ENCODE data around the gene MBD1. TPM values are rescaled to one million over a fixed set of nuclear protein-coding genes. Genes with fewer than 3 reads are reported as not detected.

MBD1 gene
- total and polyA plus RNA-seq, 2 of the 13 experiments (the other 11 are each of a cell fraction or from before 2014, with no cell fraction given), result 25.5 to 28.6 TPM

DNA sequence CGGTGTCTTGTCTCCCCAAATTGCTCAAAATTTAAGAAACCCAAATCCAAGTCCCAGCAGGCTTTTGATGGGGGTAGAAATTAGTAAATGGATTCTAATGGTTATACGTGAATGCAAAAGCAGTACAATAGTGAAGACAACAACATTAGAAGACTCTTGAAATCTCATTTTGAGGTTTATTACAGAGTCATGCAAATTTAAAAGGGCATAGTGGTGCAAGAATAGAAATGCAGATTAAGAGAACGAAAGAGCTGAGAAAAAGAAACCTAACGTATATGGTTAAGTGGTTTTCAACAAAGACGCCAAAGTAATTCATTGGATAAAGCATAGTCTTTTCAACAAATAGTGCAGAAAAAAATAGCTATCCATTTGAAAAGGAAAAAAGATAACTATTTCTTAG is 39.4 kb upstream of the MBD1 start:
- FAIRE-seq, result no peak
- Histone ChIP-seq H3K36me3 (replicated peaks in 1 of 2; ENCODE audit: control insufficient read depth in 1 of 2, insufficient read depth in 2 of 2, low read length in 2 of 2) (no peaks in the 10 kb centered on the region), H3K9me3 (ENCODE audit: low read length) (no peaks in the 10 kb centered on the region), H3K4me1 (ENCODE audit: insufficient read depth, low read length) (no peaks in the 10 kb centered on the region), H3K4me3 (replicated peaks in 1 of 3; ENCODE audit: insufficient read depth in 1 of 3, low read depth in 2 of 3, low read length in 3 of 3) (no peak overlapping the region), H4K20me1 (ENCODE audit: insufficient read depth, low read length) (no peaks in the 10 kb centered on the region), H3K79me2 (ENCODE audit: insufficient read depth, low read length) (no peaks in the 10 kb centered on the region), H3K9ac (ENCODE audit: insufficient read depth, low read depth, low read length) (no peak overlapping the region), H3K27ac (ENCODE audit: extremely low read length, insufficient read depth, low read length) (no peak overlapping the region), H3K4me2 (ENCODE audit: low read depth, low read length) (no peak overlapping the region), H2AFZ (ENCODE audit: low read length) (no peak overlapping the region), H3K27me3 (ENCODE audit: control insufficient read depth in 1 of 2, insufficient read depth in 2 of 2, low read length in 2 of 2) (no peaks in the 10 kb centered on the region; a peak in 2 of 5 replicates)
- POLR2A ChIA-PET, result no interaction called here
- BruUV-seq (replicated peaks), result no TSS peak
- no peak for ATAC-seq
- CTCF ChIA-PET (ENCODE audit: low intra/inter-chr PET ratio, low total read pairs), result no interaction called here
- in situ Hi-C loops (cut with HindIII; ENCODE audit: extremely low pct_ligation_motif_present, low pct_unique_long_range_greater_than_20kb) (no loop called here), intact Hi-C loops (cut with micrococcal nuclease; ENCODE audit: unreplicated experiment) (no loop called here)
- TF ChIP-seq, protein P1, sequence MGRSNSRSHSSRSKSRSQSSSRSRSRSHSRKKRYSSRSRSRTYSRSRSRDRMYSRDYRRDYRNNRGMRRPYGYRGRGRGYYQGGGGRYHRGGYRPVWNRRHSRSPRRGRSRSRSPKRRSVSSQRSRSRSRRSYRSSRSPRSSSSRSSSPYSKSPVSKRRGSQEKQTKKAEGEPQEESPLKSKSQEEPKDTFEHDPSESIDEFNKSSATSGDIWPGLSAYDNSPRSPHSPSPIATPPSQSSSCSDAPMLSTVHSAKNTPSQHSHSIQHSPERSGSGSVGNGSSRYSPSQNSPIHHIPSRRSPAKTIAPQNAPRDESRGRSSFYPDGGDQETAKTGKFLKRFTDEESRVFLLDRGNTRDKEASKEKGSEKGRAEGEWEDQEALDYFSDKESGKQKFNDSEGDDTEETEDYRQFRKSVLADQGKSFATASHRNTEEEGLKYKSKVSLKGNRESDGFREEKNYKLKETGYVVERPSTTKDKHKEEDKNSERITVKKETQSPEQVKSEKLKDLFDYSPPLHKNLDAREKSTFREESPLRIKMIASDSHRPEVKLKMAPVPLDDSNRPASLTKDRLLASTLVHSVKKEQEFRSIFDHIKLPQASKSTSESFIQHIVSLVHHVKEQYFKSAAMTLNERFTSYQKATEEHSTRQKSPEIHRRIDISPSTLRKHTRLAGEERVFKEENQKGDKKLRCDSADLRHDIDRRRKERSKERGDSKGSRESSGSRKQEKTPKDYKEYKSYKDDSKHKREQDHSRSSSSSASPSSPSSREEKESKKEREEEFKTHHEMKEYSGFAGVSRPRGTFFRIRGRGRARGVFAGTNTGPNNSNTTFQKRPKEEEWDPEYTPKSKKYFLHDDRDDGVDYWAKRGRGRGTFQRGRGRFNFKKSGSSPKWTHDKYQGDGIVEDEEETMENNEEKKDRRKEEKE (IDR thresholded peaks at IDR 0.05), result no peak
- no peak for TF ChIP-seq FIP1L1 (IDR thresholded peaks at IDR 0.05; ENCODE audit: borderline replicate concordance, insufficient read depth, low read depth, low read length)
- TF ChIP-seq, protein P2, sequence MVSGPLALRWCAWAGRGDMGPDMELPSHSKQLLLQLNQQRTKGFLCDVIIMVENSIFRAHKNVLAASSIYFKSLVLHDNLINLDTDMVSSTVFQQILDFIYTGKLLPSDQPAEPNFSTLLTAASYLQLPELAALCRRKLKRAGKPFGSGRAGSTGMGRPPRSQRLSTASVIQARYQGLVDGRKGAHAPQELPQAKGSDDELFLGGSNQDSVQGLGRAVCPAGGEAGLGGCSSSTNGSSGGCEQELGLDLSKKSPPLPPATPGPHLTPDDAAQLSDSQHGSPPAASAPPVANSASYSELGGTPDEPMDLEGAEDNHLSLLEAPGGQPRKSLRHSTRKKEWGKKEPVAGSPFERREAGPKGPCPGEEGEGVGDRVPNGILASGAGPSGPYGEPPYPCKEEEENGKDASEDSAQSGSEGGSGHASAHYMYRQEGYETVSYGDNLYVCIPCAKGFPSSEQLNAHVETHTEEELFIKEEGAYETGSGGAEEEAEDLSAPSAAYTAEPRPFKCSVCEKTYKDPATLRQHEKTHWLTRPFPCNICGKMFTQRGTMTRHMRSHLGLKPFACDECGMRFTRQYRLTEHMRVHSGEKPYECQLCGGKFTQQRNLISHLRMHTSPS (CRISPR knock-in tag; IDR thresholded peaks at IDR 0.05; ENCODE audit: low read depth), result no peak
- TF ChIP-seq, protein P3, sequence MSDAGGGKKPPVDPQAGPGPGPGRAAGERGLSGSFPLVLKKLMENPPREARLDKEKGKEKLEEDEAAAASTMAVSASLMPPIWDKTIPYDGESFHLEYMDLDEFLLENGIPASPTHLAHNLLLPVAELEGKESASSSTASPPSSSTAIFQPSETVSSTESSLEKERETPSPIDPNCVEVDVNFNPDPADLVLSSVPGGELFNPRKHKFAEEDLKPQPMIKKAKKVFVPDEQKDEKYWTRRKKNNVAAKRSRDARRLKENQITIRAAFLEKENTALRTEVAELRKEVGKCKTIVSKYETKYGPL (CRISPR knock-in tag; IDR thresholded peaks at IDR 0.05), result no peak
- TF ChIP-seq NBN (conservative IDR thresholded peaks at IDR 0.05), result no peak
- TF ChIP-seq FOXK2 (IDR thresholded peaks at IDR 0.05), result no peak
- TF ChIP-seq NR2F1 (CRISPR knock-in tag; IDR thresholded peaks at IDR 0.05), result no peak
- TF ChIP-seq, protein P4, sequence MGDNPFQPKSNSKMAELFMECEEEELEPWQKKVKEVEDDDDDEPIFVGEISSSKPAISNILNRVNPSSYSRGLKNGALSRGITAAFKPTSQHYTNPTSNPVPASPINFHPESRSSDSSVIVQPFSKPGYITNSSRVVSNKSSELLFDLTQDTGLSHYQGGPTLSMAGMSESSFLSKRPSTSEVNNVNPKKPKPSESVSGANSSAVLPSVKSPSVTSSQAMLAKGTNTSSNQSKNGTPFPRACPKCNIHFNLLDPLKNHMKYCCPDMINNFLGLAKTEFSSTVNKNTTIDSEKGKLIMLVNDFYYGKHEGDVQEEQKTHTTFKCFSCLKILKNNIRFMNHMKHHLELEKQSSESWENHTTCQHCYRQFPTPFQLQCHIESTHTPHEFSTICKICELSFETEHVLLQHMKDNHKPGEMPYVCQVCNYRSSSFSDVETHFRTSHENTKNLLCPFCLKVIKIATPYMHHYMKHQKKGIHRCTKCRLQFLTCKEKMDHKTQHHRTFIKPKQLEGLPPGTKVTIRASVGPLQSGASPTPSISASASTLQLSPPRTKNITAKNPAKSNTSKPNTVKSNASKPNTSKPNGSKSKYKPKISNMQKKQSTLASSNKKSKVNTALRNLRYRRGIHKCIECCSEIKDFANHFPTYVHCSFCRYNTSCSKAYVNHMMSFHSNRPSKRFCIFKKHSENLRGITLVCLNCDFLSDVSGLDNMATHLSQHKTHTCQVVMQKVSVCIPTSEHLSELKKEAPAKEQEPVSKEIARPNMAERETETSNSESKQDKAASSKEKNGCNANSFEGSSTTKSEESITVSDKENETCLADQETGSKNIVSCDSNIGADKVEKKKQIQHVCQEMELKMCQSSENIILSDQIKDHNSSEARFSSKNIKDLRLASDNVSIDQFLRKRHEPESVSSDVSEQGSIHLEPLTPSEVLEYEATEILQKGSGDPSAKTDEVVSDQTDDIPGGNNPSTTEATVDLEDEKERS (CRISPR knock-in tag; IDR thresholded peaks at IDR 0.05), result no peak
- TF ChIP-seq KLF11 (CRISPR knock-in tag; IDR thresholded peaks at IDR 0.05), result no peak
- no peak for TF ChIP-seq ZNF615 (CRISPR knock-in tag; IDR thresholded peaks at IDR 0.05; ENCODE audit: borderline replicate concordance)
- DNase-seq (ENCODE audit: low spot score), result no peak
- 61% methylated on average over 5 of the region's 5 CpGs for WGBS (ENCODE audit: low lambda C conversion rate)

All from HepG2 (cell line).